WTC11 (cell line): Measurements from ENCODE around the gene COL4A1. TPM values are rescaled to one million over a fixed set of nuclear protein-coding genes. Genes with fewer than 3 reads are reported as not detected.

Experiments used
- ATAC-seq: fragments of 200-7000 bp; cut with Tn5 transposase; 2 replicates; pipeline ENCODE4 v1.10.0; 2021; ENCODE audit warnings: mild to moderate bottlenecking, moderate library complexity
- CTCF ChIA-PET: fragments of 300-600 bp; sonication (Branson Sonifier 250); formaldehyde crosslinking; loops from one replicate; lab custom pipeline; 2021; ENCODE audit warnings: antibody characterized with exemption; lab: Charles Lee
- POLR2A ChIA-PET: fragments of 350-600 bp; sonication (Branson Sonifier 250); formaldehyde crosslinking; loops from one replicate; lab custom pipeline; 2021; ENCODE audit warnings: antibody characterized with exemption; lab: Charles Lee
- DNase-seq: peaks from one replicate; pipeline ENCODE4 v3.0.0; 2021; ENCODE audit warnings: low spot score
- H3K27ac Mint-ChIP-seq: 2 replicates; pipeline ENCODE4 v1.8.0; 2021; ENCODE audit warnings: mixed read lengths
- H3K27me3 Mint-ChIP-seq: 2 replicates; pipeline ENCODE4 v1.8.0; 2021; ENCODE audit warnings: low read depth, mild to moderate bottlenecking, moderate library complexity, mixed read lengths
- H3K36me3 Mint-ChIP-seq: 2 replicates; pipeline ENCODE4 v1.8.0; 2021; ENCODE audit warnings: mixed read lengths
- H3K4me1 Mint-ChIP-seq: 2 replicates; pipeline ENCODE4 v1.8.0; 2022; ENCODE audit warnings: mixed read lengths
- H3K4me3 Mint-ChIP-seq: 2 replicates; pipeline ENCODE4 v1.8.0; 2021; ENCODE audit warnings: mild to moderate bottlenecking, moderate library complexity, mixed read lengths
- H3K9me3 Mint-ChIP-seq: 2 replicates; pipeline ENCODE4 v1.8.0; 2021; ENCODE audit warnings: mixed read lengths
- CTCF ChIP-seq: fragments of 200-600 bp; IDR thresholded peaks from 2 replicates; pipeline ENCODE4 v1.8.0; 2022; ENCODE audit warnings: antibody characterized with exemption
- E2F5 ChIP-seq: sonication (generic); formaldehyde crosslinking; IDR thresholded peaks from 2 replicates; pipeline ENCODE4 v1.8.1; 2022; ENCODE audit warnings: mild to moderate bottlenecking, moderate library complexity, missing genetic modification reagents
- ELF4 ChIP-seq: sonication (generic); formaldehyde crosslinking; IDR thresholded peaks from 2 replicates; pipeline ENCODE4 v1.8.1; 2022; ENCODE audit warnings: low read depth, mild to moderate bottlenecking, moderate library complexity, missing genetic modification reagents
- ERG ChIP-seq: fragments of 250-450 bp; sonication (Bioruptor Pico); IDR thresholded peaks from 2 replicates; pipeline ENCODE4 v1.8.0; 2021; ENCODE audit warnings: mild to moderate bottlenecking
- FOXP4 ChIP-seq: sonication (generic); formaldehyde crosslinking; IDR thresholded peaks from 2 replicates; pipeline ENCODE4 v1.8.0; 2022; ENCODE audit warnings: mild to moderate bottlenecking, missing genetic modification reagents
- GTF2I ChIP-seq: fragments of 250-450 bp; sonication (Bioruptor Pico); conservative IDR thresholded peaks from 2 replicates; pipeline ENCODE4 v1.4.0; 2021; ENCODE audit warnings: mild to moderate bottlenecking
- HMGA2 ChIP-seq: fragments of 250-450 bp; sonication (Bioruptor Pico); IDR thresholded peaks from 2 replicates; pipeline ENCODE4 v1.4.0; 2021; ENCODE audit warnings: mild to moderate bottlenecking, moderate library complexity
- IRF2 ChIP-seq: sonication (generic); formaldehyde crosslinking; IDR thresholded peaks from 2 replicates; pipeline ENCODE4 v1.8.0; 2022; ENCODE audit warnings: low read depth, missing genetic modification reagents, borderline replicate concordance
- MYBL2 ChIP-seq: sonication (generic); formaldehyde crosslinking; IDR thresholded peaks from 2 replicates; pipeline ENCODE4 v1.8.1; 2023; ENCODE audit warnings: mild to moderate bottlenecking, moderate library complexity, missing genetic modification reagents
- NFE2L1 ChIP-seq: sonication (generic); formaldehyde crosslinking; IDR thresholded peaks from 2 replicates; pipeline ENCODE4 v1.8.1; 2023; ENCODE audit warnings: missing genetic modification reagents
- NFYB ChIP-seq: sonication (generic); formaldehyde crosslinking; conservative IDR thresholded peaks from 2 replicates; pipeline ENCODE4 v1.8.0; 2022; ENCODE audit warnings: low read depth, missing genetic modification reagents
- NR2C2 ChIP-seq: sonication (generic); formaldehyde crosslinking; IDR thresholded peaks from 2 replicates; pipeline ENCODE4 v1.8.0; 2022; ENCODE audit warnings: mild to moderate bottlenecking, missing genetic modification reagents
- PREB ChIP-seq: sonication (generic); formaldehyde crosslinking; IDR thresholded peaks from 2 replicates; pipeline ENCODE4 v1.8.1; 2022; ENCODE audit warnings: mild to moderate bottlenecking, missing genetic modification reagents, moderate library complexity, borderline replicate concordance
- RELA ChIP-seq: sonication (generic); formaldehyde crosslinking; IDR thresholded peaks from 2 replicates; pipeline ENCODE4 v1.8.1; 2022; ENCODE audit warnings: missing genetic modification reagents, mild to moderate bottlenecking, borderline replicate concordance
- RORB ChIP-seq: fragments of 250-450 bp; sonication (Bioruptor Pico); IDR thresholded peaks from 2 replicates; pipeline ENCODE4 v1.9.0; 2021; ENCODE audit warnings: mild to moderate bottlenecking
- TCF7 ChIP-seq: sonication (generic); formaldehyde crosslinking; IDR thresholded peaks from 2 replicates; pipeline ENCODE4 v1.8.0; 2022; ENCODE audit warnings: mild to moderate bottlenecking, low read depth, missing genetic modification reagents, moderate library complexity
- TEAD1 ChIP-seq: sonication (generic); formaldehyde crosslinking; IDR thresholded peaks from 2 replicates; pipeline ENCODE4 v1.8.0; 2022; ENCODE audit warnings: mild to moderate bottlenecking, missing genetic modification reagents
- ZNF425 ChIP-seq: fragments of 250-450 bp; sonication (Bioruptor Pico); conservative IDR thresholded peaks from 2 replicates; pipeline ENCODE4 v1.9.0; 2021; ENCODE audit warnings: mild to moderate bottlenecking
- ZNF532 ChIP-seq: fragments of 250-450 bp; sonication (Bioruptor Pico); IDR thresholded peaks from 2 replicates; pipeline ENCODE4 v1.9.0; 2021; ENCODE audit warnings: mild to moderate bottlenecking, borderline replicate concordance
- ZNF671 ChIP-seq: fragments of 250-450 bp; sonication (Bioruptor Pico); IDR thresholded peaks from 2 replicates; pipeline ENCODE4 v1.8.0; 2021; ENCODE audit warnings: mild to moderate bottlenecking
- ZSCAN18 ChIP-seq: fragments of 250-450 bp; sonication (Bioruptor Pico); IDR thresholded peaks from 2 replicates; pipeline ENCODE4 v2.1.2; 2022; ENCODE audit warnings: mild to moderate bottlenecking, moderate library complexity
- total RNA-seq: library from RNA; stranded (reverse); gene quantifications from 3 replicates; pipeline ENCODE4 v1.2.3, GENCODE V29; 2021

Gene COL4A1
- total RNA-seq, 1 experiment from 2014 or later, result 89.6 TPM

- ChIA-PET POLR2A (no interaction called here), CTCF (no interaction called here)
- peaks cover 18% of the 10 kb centered on the region for H3K9me3 Mint-ChIP-seq
- ATAC-seq (no peak), DNase-seq (no peak)
- peaks cover 8% of the 10 kb centered on the region for H3K36me3 Mint-ChIP-seq
- TF ChIP-seq ZSCAN18 (CRISPR knock-in tag) (no peak), ZNF671 (CRISPR knock-in tag) (no peak), GTF2I (CRISPR knock-in tag) (no peak), MYBL2 (CRISPR knock-in tag) (no peak), FOXP4 (CRISPR knock-in tag) (no peak), RORB (no peak), RELA (CRISPR knock-in tag) (no peak), TEAD1 (CRISPR knock-in tag) (no peak), ZNF532 (no peak), ERG (CRISPR knock-in tag) (no peak), NFE2L1 (no peak), NFYB (no peak), HMGA2 (no peak), IRF2 (CRISPR knock-in tag) (no peak)
- peaks cover 17% of the 10 kb centered on the region for H3K4me1 Mint-ChIP-seq
- no peak overlapping the region for H3K4me3 Mint-ChIP-seq
- H3K27me3 Mint-ChIP-seq, result peaks cover 5% of the 10 kb centered on the region; the same call in 1 of the 2 replicates
- no peak overlapping the region for H3K27ac Mint-ChIP-seq
These were observed 201.8 kb downstream of the COL4A1 start for GRCh38 chr13:110105136-110105535.

- peaks cover 5% of the 10 kb centered on the region; the same call in 1 of the 2 replicates for H3K27me3 Mint-ChIP-seq
- CTCF ChIA-PET, result no interaction called here
These were observed 203.4 kb downstream of the COL4A1 start for GRCh38 chr13:110103534-110103933.

More at GRCh38 chr13:110103534-110103933, 203.4 kb downstream of the COL4A1 start:
- no peak for ATAC-seq
- no peak for DNase-seq
- peaks cover 33% of the 10 kb centered on the region for H3K9me3 Mint-ChIP-seq
- TF ChIP-seq IRF2 (CRISPR knock-in tag), result no peak
- no peak for TF ChIP-seq CTCF
- no peak for TF ChIP-seq TCF7 (CRISPR knock-in tag)
- TF ChIP-seq ZNF425 (CRISPR knock-in tag), result no peak
- no peak for TF ChIP-seq NR2C2 (CRISPR knock-in tag)
- TF ChIP-seq E2F5 (CRISPR knock-in tag), result no peak
- no peak for TF ChIP-seq ZNF671 (CRISPR knock-in tag)
- no peak for TF ChIP-seq ELF4 (CRISPR knock-in tag)
- no peak for TF ChIP-seq PREB (CRISPR knock-in tag)
- no peak for TF ChIP-seq HMGA2
- POLR2A ChIA-PET, result no interaction called here
- H3K4me3 Mint-ChIP-seq, result no peak overlapping the region
- H3K36me3 Mint-ChIP-seq, result peaks cover 18% of the 10 kb centered on the region
- H3K27ac Mint-ChIP-seq, result no peak overlapping the region
- peaks cover 4% of the 10 kb centered on the region for H3K4me1 Mint-ChIP-seq
